HL-60 (cell line): Measurements from ENCODE around the gene SPINK1.
"Not testable (repeated sequence)": the region's sequence is repeated elsewhere in the genome, so short reads cannot be mapped to it uniquely, and the experiment has no call there.

ENCODE experiments used
- DNase-seq, 2 experiments: peaks; one replicate each; pipeline ENCODE4 v3.0.0-alpha.2; 2010 to 2020; ENCODE audit warnings: low read depth in 1 of 2, low spot score in 1 of 2
- H3K27ac ChIP-seq: fragments of 250-450 bp; sonication (Bioruptor Pico); replicated peaks from 2 replicates; pipeline ENCODE4 v1.5.1; 2020; ENCODE audit warnings: mild to moderate bottlenecking, moderate library complexity
- H3K27me3 ChIP-seq: fragments of 250-450 bp; sonication (Bioruptor Pico); 2 replicates; pipeline ENCODE4 v1.5.1; 2021; ENCODE audit warnings: mild to moderate bottlenecking, moderate library complexity; ENCODE audit not compliant: insufficient read depth, poor library complexity, severe bottlenecking
- H3K4me3 ChIP-seq: replicated peaks from 2 replicates; pipeline ENCODE4 v1.5.1; 2011; ENCODE audit warnings: mild to moderate bottlenecking, control low read depth, low read length; ENCODE audit not compliant: insufficient read depth
- GABPA ChIP-seq: IDR thresholded peaks from 2 replicates; pipeline ENCODE4 v1.6.1; 2012; ENCODE audit warnings: low read depth
- POLR2AphosphoS5 ChIP-seq: IDR thresholded peaks from 2 replicates; pipeline ENCODE4 v1.6.1; 2012; ENCODE audit warnings: low read depth
- SPI1 ChIP-seq: IDR thresholded peaks from 2 replicates; pipeline ENCODE4 v1.6.1; 2012; ENCODE audit warnings: low read depth, mild to moderate bottlenecking, borderline replicate concordance
- TF ChIP-seq, protein P1 (sequence below): IDR thresholded peaks from 2 replicates; pipeline ENCODE4 v1.6.1; 2012; ENCODE audit warnings: low read depth; ENCODE audit not compliant: insufficient replicate concordance
- TF ChIP-seq, protein P2 (sequence below): IDR thresholded peaks from one replicate; pipeline ENCODE4 v1.5.1; 2011; ENCODE audit warnings: low read length, control low read depth, inconsistent platforms; ENCODE audit not compliant: insufficient read depth

SPINK1 gene

DNA sequence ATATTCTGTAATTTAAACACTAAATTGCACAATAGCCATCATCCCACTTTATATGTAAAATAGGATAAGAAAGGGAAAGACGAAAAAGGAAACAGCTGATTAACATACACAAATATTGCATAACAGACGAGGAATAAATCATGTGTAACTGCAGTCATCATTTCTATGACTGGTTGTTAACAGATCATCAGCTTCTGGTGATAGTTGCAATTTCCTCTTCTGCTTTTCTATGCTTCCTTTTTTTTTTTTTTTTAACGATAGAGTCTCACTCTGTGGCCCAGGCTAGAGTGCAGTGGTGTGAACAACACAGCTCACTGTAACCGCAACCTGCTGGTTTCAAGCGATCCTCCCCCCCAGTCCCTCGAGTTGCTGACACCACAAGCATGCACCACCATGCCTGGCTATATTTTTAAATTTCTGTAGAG lies 26.4 kb downstream of the SPINK1 start:
- no peaks in the 10 kb centered on the region for H3K27me3 ChIP-seq
- H3K27ac ChIP-seq: peak overlapping the region; percentile 45
- H3K4me3 ChIP-seq: no peak overlapping the region
- TF ChIP-seq, protein P1, sequence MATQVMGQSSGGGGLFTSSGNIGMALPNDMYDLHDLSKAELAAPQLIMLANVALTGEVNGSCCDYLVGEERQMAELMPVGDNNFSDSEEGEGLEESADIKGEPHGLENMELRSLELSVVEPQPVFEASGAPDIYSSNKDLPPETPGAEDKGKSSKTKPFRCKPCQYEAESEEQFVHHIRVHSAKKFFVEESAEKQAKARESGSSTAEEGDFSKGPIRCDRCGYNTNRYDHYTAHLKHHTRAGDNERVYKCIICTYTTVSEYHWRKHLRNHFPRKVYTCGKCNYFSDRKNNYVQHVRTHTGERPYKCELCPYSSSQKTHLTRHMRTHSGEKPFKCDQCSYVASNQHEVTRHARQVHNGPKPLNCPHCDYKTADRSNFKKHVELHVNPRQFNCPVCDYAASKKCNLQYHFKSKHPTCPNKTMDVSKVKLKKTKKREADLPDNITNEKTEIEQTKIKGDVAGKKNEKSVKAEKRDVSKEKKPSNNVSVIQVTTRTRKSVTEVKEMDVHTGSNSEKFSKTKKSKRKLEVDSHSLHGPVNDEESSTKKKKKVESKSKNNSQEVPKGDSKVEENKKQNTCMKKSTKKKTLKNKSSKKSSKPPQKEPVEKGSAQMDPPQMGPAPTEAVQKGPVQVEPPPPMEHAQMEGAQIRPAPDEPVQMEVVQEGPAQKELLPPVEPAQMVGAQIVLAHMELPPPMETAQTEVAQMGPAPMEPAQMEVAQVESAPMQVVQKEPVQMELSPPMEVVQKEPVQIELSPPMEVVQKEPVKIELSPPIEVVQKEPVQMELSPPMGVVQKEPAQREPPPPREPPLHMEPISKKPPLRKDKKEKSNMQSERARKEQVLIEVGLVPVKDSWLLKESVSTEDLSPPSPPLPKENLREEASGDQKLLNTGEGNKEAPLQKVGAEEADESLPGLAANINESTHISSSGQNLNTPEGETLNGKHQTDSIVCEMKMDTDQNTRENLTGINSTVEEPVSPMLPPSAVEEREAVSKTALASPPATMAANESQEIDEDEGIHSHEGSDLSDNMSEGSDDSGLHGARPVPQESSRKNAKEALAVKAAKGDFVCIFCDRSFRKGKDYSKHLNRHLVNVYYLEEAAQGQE: no peak
- TF ChIP-seq SPI1 (peak; percentile 89; the same call in 1 of the 2 replicates), POLR2AphosphoS5 (peak; percentile 74), GABPA (peak; percentile 40; the same call in 1 of the 2 replicates)
- TF ChIP-seq, protein P2, sequence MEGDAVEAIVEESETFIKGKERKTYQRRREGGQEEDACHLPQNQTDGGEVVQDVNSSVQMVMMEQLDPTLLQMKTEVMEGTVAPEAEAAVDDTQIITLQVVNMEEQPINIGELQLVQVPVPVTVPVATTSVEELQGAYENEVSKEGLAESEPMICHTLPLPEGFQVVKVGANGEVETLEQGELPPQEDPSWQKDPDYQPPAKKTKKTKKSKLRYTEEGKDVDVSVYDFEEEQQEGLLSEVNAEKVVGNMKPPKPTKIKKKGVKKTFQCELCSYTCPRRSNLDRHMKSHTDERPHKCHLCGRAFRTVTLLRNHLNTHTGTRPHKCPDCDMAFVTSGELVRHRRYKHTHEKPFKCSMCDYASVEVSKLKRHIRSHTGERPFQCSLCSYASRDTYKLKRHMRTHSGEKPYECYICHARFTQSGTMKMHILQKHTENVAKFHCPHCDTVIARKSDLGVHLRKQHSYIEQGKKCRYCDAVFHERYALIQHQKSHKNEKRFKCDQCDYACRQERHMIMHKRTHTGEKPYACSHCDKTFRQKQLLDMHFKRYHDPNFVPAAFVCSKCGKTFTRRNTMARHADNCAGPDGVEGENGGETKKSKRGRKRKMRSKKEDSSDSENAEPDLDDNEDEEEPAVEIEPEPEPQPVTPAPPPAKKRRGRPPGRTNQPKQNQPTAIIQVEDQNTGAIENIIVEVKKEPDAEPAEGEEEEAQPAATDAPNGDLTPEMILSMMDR: no peak
- DNase-seq: peak; percentile 72 to 90

DNA sequence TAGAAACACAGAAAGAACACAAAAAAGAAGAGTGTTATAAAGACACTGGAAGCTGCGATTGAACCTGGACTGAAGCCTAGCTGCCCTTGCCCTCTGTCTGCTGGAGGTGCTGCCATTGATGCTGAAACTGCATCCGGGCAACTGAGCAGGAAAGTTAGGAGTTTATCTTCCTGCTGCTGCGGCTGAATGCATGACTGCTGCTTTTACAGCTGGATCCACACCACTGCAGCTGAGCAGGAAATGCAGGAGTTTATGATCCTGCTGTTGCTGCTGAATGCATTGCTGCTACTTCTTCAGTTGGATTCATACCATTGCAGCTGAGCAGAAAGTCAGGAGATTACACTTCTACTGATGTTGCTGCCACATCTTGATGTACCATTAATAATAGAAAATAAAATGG lies 27.1 kb downstream of the SPINK1 start:
- Histone ChIP-seq H3K27ac (no peak overlapping the region), H3K4me3 (no peak overlapping the region), H3K27me3 (no peaks in the 10 kb centered on the region)
- no peak for TF ChIP-seq POLR2AphosphoS5
- TF ChIP-seq SPI1: no peak
- TF ChIP-seq GABPA: no peak
- TF ChIP-seq, protein P1: no peak
- TF ChIP-seq, protein P2: no peak
- DNase-seq: no peak

DNA sequence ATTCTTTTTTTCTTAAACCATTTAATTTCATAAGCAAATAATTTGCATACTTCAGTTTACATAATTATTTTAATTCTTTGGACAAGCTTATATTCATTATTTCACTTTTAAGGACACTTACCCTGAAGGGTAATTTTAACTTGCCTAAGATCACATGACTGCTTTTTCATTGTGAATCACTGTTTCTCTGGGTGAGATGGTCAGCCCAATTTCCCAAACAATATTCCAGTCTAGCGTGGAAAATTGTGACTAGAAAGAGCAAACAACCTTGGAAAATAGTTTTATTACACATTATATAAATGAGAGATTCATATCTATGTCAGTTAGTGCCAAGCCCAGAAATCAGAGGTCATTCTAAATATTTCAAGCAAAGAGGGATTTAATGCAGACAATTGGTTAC lies 27.5 kb downstream of the SPINK1 start:
- H3K27ac ChIP-seq: no peak overlapping the region
- TF ChIP-seq POLR2AphosphoS5: no peak
- no peak for TF ChIP-seq SPI1
- no peak for TF ChIP-seq GABPA
- TF ChIP-seq, protein P2: no peak
- TF ChIP-seq, protein P1: no peak
- H3K4me3 ChIP-seq: no peak overlapping the region

DNA sequence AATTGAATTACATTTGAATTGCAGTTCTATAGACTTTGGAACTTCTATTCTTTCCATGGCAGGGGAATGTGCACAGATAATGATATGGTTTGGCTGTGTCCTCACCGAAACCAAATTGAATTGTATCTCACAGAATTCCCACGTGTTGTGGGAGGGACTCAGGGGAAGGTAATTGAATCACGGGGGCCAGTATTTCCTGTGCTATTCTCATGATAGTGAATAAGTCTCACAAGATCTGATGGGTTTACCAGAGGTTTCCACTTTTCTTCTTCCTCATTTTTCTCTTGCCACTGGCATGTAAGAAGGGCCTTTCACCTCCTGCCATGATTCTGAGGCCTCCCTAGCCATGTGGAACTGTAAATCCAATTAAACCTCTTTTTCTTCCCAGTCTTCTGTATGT lies 28.3 kb downstream of the SPINK1 start:
- not testable (repeated sequence) for H3K27me3 ChIP-seq, H3K4me3 ChIP-seq, H3K27ac ChIP-seq
- DNase-seq: peak in 1 of 2 experiments; percentile 16

More for the DNA sequence above, 27.5 kb downstream of the SPINK1 start:
- no peaks in the 10 kb centered on the region for H3K27me3 ChIP-seq
- no peak for DNase-seq
